Stimulated activated CD8-positive, alpha-beta memory T cell treated with anti-CD3 and anti-CD28 coated beads, Interleukin-7, amount 100 ng/mL, for 1 hour (primary cell): Measurements from ENCODE around the gene CYS1.
"Not testable (repeated sequence)": the region's sequence is repeated elsewhere in the genome, so short reads cannot be mapped to it uniquely, and the experiment has no call there.

Source experiments
- DNase-seq, 2 donors: peaks; one replicate each; pipeline ENCODE4 v3.0.0-alpha.2; 2020; ENCODE audit warnings: low read depth in 2 of 2

The CYS1 gene

DNA sequence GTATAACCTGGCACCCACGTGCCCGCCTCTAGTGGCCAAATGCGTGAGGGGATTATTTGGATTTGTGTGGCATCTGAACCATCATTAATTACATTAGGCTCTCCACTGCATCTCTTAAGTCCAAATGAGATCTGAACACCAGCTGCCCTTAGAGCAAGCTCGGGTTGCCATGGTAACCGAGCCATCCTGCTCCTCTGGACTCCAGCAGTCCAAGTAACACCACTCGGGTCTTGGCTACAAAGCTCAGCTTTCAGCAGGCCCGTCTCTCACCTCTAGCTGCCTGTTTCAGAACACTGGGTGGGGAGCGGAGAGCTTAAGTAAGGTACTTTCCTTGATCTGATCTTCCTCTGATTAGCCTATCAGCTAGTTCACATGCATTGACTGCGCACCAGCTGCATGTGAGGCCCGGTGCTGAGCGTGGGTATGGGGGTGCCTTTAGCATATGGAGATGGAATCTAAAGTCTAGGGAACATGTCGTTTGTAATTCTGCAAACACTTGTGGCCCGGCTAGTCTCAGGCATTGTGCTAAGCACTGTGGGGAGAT is 14.1 kb upstream of the CYS1 start:
- DNase-seq, result no peak

DNA sequence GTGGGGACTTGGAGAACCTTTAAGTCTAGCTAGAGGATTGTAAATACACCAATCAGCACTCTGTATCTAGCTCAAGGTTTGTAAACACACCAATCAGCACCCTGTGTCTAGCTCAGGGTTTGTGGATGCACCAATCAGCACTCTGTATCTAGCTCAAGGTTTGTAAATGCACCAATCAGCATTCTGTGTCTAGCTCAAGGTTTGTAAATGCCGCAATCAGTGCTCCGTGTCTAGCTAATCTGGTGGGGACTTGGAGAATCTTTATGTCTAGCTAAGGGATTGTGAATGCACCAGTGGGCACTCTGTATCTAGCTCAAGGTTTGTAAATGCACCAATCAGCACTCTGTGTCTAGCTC is 11.7 kb upstream of the CYS1 start:
- DNase-seq, result not testable (repeated sequence)

DNA sequence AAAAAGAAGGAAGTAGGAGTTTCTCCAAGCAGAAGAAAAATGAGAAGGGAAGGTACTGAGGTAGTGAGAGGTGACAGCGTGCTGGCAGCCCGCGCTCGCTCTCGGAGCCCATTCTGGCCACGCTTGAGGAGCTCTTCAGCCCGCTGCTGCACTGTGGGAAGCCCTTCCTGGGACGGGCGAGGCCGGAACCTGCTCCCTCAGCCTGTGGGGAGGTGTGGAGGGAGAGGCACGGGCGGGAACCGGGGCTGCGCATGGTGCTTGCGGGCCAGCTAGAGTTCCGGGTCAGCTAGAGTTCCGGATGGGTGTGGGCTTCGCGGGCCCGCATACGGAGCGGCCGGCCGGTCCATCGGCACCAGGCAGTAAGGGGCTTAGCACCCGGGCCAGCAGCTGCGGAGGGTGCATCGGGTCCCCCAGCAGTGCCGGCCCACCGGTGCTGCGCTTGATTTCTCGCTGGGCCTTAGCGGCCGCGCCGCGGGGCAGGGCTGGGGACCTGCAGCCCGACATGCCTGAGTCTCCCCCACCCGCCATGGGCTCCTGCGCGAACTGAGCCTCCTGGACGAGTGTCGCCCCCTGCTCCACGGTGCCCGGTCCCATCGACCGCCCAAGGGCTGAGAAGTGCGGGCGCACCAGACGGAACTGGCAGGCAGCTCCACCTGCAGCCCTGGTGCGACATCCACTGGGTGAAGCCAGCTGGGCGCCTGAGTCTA is 11.1 kb upstream of the CYS1 start:
- DNase-seq, result no peak

DNA sequence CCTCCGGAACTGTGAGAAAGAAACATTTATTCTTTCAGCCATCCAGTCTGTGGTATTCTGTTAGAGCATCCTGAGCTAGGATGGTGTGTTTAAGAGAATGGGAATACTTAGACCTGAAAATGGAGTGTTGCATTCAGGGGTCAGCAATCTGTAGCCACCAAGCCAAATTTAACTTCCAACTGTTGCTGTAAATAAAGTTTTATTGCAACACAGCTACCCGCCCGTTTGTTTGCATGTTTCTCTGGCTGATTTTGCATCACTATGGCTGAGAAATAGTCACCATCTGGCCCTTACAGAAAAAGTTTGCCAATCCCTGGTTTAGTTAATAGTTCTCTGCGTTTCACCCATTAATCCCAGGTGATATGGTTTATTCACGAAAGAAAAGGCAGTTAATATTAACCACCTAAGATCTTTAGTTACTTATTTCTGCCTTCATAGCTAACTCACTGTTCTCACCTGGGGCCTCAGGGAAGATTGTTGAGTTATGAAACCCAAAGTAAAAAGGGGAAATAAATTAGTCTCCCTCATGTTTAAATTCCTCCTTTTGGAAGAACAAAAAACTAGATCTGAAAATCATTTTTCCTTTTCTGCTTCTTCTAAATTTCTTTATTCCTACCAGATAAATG is 9.5 kb upstream of the CYS1 start:
- no peak for DNase-seq

DNA sequence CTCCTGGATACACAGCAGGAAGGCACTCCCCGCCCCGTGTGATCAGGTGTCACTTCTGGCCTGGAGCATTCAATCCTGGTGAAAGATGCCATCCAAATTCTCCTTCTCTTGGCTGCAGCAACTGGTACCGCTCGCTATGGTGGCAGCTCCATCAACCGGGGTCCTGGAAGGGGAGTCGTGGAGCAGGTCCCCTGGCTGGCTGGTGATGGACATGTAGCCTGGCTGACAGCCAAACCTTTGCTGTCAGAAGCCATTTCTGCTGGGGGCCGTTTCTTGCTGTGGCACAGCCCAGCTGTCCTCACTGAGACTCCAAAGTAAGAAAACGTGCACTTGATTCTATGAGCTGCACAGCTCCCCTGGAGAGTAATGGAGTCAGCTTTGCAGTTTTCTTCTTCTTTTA is 7.1 kb upstream of the CYS1 start:
- no peak for DNase-seq

DNA sequence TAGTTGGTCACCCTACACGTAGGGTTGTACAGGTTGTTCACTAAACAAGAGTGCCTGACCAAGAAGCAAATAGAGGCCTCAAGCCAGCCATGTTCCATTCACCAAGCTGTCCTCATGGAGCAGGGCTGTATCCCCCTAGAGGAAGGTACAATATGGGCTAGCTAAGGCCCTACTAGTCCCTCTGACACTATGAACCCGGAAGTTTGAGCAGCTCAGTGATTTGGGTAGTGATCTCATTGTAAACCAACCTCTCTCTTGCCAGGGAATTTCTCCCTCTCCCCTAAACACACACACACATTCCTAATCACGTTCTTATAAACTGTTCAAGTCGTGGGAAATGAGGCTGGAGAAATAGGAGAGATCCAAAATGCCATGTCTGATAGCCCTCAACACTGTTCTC is 6.7 kb upstream of the CYS1 start:
- DNase-seq, result no peak

DNA sequence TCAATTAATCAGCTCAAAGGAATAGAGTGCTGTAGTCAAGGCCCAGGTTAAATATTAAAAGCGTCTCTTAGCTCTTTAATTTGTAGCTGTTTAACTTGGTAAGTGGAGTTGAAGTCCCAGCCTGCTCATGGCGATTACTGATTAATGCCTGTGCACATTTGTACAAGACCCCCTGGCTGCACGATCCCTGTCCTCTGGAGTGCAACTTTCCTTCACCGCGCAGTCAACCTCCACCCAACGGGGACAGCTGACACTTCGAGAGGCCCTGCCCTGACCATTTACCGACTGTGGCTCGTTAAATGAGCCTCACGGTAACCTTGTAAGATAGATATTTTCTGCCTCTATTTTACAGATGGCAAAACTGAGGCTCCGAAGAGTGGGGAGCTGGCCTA is 5.5 kb upstream of the CYS1 start:
- DNase-seq, result no peak

DNA sequence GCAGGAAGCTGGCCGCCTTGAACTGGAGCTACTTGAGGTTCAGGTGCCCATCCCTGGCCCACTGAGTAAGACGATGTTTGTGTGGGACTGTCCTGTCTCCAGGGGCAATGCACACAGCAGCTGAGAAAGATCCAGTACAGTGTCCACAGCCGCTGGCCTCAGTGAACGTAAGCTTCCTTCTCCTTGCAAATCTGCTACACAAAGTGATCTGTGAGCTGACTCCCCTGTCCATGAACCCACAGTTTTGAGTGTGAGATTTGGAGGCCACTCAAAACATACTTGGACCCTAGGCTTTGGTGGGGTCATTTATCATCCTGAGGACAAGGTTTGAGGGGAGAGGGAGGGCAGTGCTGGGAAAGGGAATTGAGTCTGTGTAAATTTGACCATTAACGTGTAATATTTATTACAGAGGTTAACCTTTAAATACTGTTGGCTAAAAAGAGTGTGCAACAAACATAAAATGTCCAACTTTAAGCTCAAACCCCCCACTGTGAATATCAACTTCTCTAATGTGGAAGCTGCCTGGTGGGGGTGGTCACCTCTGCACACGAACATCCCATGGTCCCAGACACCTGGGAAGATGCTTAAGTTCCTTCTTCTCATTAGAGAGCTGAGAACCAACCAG is 4.9 kb upstream of the CYS1 start:
- no peak for DNase-seq

DNA sequence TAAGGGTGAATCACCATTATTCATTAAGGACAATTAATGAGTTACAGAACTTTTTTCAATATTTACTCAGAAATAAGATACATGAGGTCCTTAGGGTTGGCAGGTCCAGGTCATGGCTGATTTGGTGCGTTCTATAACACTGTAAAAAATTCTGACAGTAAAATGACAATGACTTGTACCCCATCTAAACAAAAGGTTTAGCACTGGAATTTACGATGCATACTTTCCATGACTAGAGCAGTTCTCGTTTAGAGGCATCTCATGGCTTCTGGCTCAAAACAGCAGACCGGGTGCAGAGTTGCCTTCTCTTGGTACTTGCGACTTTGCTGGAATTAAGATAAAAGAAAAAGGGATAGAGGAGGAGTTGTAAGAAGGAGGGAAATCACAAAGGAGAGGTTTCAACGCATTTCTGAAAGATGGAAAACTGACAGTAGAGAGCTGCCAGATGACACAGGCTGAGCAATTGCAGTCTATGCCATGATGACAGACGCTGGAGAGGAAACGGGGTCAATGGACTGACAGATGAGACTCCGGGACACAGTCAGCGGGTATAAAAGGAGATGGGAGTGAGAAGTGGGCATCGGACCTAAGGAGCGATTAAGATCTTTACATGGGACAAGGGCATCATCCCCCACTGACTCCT is 4.1 kb upstream of the CYS1 start:
- no peak for DNase-seq

DNA sequence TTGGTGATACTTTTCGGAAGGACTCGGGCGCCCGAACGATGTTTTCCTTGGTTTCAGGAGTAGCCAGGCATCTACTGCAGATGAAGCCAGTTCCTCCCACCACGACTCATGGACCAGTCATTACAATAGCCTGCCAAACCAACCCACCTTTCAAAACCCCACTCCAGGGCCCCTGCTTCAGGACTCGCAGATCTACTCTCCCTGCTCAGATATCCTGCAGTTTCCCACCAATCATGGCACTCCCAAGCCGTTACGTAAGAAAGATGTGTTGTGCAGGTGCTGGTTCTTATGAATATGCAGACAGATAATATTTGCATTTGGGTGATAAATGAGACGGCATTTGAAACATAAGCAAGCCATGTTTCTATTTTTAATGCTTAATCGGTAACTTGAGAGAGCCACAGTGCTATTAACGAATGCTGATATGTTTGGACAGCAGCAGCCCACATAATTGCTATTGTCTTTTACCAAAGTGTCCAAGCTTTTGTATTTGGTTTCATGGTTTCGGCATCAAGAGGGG is 3.5 kb upstream of the CYS1 start:
- DNase-seq, result no peak

DNA sequence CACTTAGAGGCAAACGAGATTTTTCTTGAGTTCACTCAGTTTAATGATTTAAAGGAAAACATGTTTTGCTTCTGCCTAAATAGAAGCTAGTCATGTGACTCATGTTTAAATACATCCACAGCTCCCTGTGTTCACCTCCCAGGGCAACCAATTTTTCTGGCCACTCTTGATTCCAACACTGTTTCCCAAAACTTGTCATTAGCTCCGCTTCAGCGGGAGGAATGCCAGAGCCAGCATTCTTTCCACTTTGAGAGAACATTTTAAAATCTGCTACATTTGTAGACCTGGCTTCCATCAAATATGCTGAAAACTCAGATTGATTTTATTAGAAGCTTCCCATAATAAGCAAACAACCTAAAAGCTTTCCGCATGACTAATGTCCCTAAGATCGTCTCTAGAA is 2.8 kb upstream of the CYS1 start:
- no peak for DNase-seq

DNA sequence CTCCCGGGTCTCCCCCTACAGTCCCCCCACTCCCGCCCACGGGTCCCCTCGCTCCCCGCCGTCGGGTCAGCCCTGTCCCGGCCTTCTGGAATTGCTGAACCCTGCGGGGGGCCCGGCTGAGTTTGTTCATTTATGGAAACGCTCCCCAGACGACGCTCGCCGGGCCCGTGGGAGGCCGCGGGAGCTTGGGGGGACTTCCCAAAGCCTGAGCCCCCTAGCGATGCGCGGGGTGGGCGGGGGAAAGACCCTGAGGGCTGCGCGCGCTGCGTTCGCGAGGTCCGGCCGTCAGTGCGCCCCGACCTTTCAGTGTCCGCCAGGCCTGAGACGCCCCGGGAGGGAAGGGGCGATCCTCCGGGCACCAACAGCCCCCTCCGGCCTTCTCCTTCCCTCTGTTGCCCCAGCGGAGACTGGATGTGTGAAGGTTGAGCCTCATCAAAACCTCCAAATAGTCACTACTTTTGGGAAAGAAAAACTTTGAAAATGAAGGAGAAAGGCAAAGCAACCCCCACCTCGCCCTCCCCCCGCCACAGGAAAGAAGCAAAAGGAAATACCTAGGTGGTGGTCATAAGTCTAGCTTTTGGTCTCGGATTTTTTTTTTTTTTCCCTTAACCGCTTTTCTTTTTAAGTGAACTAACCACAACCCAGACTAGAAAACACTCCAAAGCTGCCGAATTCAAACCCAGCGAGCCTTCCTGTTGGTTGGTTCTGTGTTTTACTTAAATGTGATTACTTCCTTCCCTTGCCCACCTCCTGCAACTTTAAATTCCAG is 509 bp upstream of the CYS1 start:
- no peak for DNase-seq

DNA sequence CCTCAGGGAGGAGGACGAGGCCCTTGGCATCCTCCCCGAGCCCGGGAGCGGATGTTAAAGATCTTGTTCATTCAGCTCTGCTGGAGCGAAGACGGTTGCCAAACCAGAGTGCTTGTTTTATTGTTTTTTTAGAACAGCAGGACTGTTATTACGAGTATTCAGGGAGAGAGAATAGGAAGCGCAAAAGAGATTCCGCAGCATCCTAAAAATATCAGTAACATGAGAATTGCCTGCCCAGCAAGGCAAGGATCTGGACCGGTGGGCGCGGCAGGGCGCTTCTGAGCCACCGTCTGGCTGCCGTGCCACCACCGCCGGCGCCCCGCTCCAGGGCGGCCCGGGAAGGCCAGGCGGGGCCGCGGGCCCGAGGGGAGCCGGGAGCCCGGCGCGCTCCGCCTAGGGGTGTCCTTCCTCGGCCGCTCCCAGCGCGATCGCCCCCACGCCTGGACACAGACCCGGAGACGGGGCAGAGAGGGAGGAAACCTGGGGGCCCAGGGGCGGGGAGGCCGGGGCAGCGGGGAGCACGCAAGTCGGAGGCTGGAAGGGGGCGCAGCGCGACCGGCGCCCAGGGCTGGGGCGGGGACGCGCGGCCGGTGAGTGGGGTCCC is 843 bp downstream of the CYS1 start:
- DNase-seq, result no peak

DNA sequence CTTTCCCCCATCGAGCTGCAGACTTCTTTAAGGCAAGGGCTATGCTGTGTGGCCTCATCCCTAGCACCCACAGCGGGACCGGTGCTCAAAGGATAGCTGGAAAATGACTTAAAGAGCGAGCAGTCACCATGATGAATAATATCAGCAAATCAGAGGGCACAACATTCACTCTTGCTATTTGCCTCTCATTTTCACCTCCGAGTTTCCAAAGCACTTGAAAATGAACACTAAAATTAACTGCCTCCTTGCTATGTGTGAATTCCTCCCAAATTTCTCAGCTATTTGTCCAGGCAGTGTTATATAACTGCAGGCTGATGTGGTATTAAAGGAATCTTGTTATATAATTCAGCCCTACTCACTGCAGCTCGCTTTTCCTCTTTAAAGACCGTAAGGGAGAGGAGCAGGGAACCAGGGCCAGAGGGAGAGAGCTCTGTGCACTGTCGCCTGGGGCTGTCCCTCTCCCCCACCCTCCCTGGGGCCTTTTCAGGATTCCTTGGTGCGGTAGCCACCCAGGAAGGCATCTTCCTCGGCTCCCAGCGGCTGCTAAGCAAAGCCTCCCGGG is 1.4 kb downstream of the CYS1 start:
- no peak for DNase-seq

DNA sequence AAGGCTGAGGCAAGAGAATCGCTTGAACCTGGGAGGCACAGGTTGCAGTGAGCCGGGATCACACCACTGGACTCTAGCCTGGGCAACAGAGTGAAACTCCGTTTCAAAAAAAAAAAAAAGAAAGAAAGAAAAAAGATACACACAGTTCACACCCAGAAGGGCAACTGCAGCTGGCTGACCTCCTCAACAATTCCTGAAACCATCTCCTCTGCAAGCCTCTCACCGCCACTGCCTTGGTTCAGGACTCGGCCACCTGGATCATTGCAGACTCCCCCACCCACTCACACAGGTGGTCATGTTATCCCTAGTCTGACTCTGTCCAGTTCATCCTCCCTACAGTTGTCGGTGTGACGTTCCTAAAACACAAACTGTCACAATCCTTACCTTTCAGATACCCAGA is 2.2 kb downstream of the CYS1 start:
- no peak for DNase-seq

DNA sequence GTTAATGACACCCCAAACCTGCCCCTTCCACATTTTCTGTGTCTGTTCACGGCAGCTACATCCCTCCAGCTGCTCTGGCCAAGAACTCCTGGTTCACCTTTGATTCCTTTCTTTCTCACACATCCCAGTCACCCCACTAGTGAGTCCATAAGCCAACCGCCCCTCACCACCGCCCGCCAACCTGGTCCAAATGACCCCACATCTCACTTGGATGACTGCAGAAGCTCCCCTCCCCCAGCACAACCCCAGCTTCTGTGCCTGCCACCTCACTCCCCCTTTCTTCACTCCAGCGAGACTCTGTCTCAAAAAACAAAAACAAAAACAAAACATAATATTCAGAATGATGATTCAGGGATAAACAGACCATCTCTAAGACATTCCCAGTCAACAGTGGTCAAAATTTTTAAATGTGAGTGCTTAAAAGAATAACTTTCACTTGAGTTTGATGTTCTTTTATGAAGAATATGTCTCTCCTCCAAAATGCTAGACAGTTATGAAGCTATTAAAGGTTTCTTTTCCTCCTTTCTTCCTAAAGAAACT is 3.2 kb downstream of the CYS1 start:
- DNase-seq, result no peak

DNA sequence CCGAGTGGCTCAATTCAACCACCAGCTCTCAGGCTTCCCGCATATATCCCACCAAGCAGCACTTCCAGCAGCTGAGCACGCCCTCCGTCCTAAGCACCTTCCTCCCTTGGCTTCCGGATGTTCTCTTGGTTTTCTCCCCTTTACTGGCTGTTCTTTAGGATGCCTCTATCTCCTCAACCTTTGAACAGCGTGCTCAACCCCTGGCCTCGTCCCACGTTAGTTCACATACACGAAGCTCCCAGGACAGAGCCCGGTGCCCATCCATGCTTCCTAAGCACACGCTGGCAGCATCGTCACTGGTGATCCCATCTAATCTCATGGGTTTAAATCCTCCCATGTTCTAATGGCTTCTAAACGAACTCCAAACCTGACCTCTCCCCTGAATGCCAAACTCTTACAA is 3.7 kb downstream of the CYS1 start:
- DNase-seq, result no peak

DNA sequence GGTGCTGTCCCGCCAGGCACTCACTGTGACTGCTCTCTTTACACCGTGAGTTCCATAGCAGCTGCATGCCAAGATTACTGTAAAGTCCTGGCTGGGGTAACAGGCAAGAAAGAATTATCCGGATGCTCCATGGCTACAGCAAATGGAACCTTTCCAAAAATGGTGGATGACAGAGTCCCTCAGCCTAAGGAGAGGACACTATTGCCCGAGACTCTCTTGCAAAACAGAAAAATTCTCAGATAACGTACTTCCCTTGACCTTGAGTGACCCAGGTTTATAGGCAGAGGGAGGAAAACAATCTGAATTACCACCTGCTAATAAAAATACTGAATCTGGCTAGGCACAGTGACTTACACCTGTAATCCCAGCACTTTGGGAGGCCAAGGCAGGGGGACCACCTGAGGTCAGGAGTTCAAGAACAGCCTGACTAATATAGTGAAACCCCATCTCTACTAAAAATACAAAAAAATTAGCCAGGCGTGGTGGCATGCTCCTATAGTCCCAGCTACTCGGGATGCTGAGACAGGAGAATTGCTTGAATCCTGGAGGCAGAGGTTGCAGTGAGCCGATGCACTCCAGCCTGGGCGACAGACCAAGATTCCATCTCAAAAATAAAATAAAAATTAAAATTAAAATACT is 4.5 kb downstream of the CYS1 start:
- no peak for DNase-seq

DNA sequence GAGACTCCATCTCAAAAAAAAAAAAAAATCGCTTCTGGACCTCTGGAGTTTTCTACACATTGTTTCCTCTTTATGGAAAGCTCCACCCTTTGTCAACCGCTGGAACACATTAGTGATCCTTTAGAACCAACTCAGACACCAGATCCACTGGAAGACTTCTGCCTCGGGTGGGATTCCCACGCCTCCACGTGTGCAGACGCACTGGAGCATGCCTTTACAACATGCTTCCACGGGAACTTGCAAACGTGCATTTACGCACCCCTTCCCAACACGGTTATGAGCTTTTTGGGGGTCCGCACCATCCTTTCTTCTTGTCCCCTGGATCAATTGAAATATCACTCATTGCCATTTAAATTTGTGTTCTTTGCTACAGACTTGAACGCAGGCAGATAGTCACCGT is 5.1 kb downstream of the CYS1 start:
- DNase-seq, result no peak

DNA sequence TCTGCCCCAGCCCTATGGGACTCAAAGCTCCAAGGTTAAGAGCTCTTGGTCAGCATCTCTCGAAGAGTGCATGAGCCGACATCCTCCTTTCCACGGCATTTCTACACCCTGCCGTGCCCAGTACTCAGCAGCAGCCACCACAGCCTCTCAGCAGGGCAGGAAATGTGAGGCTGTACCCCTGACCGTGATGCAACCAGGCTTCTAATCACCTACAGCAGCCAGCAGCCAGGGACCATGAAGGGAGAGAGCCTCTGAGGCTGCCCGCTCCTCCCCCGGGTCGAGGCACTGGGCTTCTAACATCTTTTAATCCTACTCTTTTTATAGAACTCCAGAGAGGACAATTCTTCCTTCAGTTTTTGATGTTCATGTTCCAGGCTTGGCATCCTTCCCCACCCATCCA is 6.5 kb downstream of the CYS1 start:
- DNase-seq, result no peak
